Tibial nerve (tissue), 4 donors: ENCODE measurements around the gene MAD2L1. TPM values are rescaled to one million over a fixed set of nuclear protein-coding genes. Genes with fewer than 3 reads are reported as not detected.

Experiments
- DNase-seq, 2 donors: peaks; one replicate each; pipeline ENCODE4 v3.0.0-alpha.2; 2019; ENCODE audit warnings: low spot score in 2 of 2
- H3K27ac ChIP-seq, 4 donors: fragments of 200-600 bp; sonication (generic) in 3 of 4; one replicate each; pipeline ENCODE4 v1.5.1; 2017 to 2019; ENCODE audit warnings: mild to moderate bottlenecking in 1 of 4
- H3K27me3 ChIP-seq, 2 donors: fragments of 200-600 bp; sonication (generic) in 1 of 2; one replicate each; pipeline versions ENCODE4 v1.5.1 to v1.6.0; 2017 to 2019
- H3K36me3 ChIP-seq, 3 donors: fragments of 200-600 bp; sonication (generic); one replicate each; pipeline ENCODE4 v1.5.1; 2018 to 2019
- H3K4me1 ChIP-seq, 4 donors: fragments of 200-600 bp; sonication (generic) in 3 of 4; one replicate each; pipeline ENCODE4 v1.5.1; 2017 to 2019
- H3K4me3 ChIP-seq, 4 donors: fragments of 200-600 bp; sonication (generic) in 3 of 4; one replicate each; pipeline ENCODE4 v1.5.1; 2017 to 2019; ENCODE audit warnings: mild to moderate bottlenecking in 1 of 4, moderate library complexity in 1 of 4
- H3K9me3 ChIP-seq, 4 donors: fragments of 200-600 bp; sonication (generic) in 3 of 4; one replicate each; pipeline ENCODE4 v1.5.1; 2017 to 2019
- EP300 ChIP-seq, 2 donors: sonication (generic); formaldehyde crosslinking; IDR thresholded peaks; one replicate each; pipeline ENCODE4 v1.6.1; 2017; ENCODE audit warnings: antibody characterized with exemption in 2 of 2, mild to moderate bottlenecking in 1 of 2
- POLR2A ChIP-seq, 2 donors: fragments of 450-650 bp; IDR thresholded peaks; one replicate each; pipeline ENCODE4 v1.6.1; 2017; ENCODE audit warnings: antibody characterized with exemption in 2 of 2, mild to moderate bottlenecking in 2 of 2, moderate library complexity in 2 of 2
- WGBS, 2 donors: methylation state at CpG; one replicate each; pipeline ENCODE4 v1.1.5; 2018; 5-methylcytosine and 5-hydroxymethylcytosine counted together
- total RNA-seq, 4 donors: library from RNA; depleted of rRNA; stranded (reverse); fragments of >200 nt; gene quantifications; one replicate each; pipeline ENCODE4 v1.1.0, GENCODE V29; 2016
- TF ChIP-seq, protein P1 (sequence below), 5 experiments: fragments of 200-600 bp in 3 of 5; fragments of 450-650 bp in 2 of 5; sonication (generic) in 3 of 5; IDR thresholded peaks; one replicate each; pipeline ENCODE4 v1.5.1; 2016 to 2019; ENCODE audit warnings: antibody characterized with exemption in 5 of 5, mild to moderate bottlenecking in 3 of 5, moderate library complexity in 2 of 5

MAD2L1 gene
- 1 to 10 TPM in 2 of 4 donors, under 1 TPM in 2; 0.21 to 3.3 (median 1.4) TPM for total RNA-seq

DNA sequence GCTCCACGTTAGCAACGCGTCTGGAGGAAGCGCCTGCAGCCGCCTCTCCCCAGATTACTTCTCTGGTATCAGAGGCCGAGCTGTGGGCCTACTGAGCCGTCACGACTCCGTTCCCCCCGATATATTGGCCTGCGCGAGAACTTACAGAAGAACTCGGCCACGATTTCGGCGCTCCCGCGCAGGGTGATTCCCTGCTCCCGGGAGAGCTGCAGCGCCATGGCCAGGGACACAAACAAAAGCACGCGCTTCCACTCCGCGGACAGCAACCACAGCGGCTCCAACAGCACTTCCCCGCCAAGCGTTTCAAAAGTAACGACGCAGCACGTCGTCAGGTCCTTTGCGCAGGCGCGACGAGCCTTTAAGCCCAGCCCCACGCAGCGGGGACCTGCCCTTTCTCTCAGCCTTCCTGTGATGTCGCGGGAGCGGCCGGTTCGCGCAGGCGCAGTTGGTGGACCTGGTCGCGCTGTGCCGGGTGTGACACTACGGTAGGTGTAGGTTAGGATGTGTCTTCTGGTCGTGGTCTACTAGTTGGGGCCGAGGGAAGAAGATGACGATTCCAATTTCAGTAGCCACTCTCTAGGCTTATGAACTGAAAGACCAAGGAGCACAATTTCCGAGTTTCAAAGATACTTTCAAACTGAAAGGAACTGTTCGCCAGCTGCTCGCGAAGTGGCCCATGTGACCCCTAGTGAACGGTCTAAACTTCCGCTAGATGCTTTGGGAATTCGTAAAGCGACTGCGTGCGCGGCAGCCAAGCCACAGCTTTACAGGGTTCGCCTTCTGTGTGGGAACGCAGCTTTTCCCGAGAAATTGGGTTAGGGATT lies at the start of gene MAD2L1:
Gene MAD2L1 (minus strand): TSS at position 332 of the 824 bp plus-strand sequence. CDS start 114 bp downstream, at position 218.
- 0 to 1% methylated on average over 43 to 65 of the region's 65 CpGs for WGBS, 2 donors
- H3K4me1 ChIP-seq, result peaks cover 6 to 36% (median 9%) of the 10 kb centered on the region in 4 donors

DNA sequence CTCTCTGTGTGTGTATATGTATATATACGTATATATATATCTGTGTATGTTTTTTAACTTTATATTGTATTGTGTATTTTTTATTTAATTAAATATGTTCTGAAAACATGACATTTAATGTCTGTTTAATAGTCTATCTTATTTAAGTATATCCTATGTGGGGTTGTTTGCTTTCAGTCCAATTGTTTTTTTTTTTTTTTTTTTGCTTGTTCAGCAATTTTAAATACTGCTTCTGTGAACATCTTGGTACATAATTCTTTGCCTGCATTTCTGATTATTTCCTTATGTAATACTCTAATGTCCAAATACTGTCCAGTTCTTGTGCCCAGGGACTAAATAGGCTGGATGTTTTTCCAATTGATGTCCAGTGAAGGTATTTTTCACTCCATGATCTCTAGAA lies 45.1 kb upstream of the MAD2L1 start:
- Histone ChIP-seq H3K4me1 (no peaks in the 10 kb centered on the region), H3K4me3 (no peak overlapping the region), H3K36me3 (no peaks in the 10 kb centered on the region), H3K27me3 (no peaks in the 10 kb centered on the region), H3K9me3 (peaks cover 0 to 4% (median 0%) of the 10 kb centered on the region in 4 donors), H3K27ac (no peak overlapping the region)
- TF ChIP-seq POLR2A (IDR thresholded peaks at IDR 0.05), result no peak
- TF ChIP-seq, protein P1, sequence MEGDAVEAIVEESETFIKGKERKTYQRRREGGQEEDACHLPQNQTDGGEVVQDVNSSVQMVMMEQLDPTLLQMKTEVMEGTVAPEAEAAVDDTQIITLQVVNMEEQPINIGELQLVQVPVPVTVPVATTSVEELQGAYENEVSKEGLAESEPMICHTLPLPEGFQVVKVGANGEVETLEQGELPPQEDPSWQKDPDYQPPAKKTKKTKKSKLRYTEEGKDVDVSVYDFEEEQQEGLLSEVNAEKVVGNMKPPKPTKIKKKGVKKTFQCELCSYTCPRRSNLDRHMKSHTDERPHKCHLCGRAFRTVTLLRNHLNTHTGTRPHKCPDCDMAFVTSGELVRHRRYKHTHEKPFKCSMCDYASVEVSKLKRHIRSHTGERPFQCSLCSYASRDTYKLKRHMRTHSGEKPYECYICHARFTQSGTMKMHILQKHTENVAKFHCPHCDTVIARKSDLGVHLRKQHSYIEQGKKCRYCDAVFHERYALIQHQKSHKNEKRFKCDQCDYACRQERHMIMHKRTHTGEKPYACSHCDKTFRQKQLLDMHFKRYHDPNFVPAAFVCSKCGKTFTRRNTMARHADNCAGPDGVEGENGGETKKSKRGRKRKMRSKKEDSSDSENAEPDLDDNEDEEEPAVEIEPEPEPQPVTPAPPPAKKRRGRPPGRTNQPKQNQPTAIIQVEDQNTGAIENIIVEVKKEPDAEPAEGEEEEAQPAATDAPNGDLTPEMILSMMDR (IDR thresholded peaks at IDR 0.05), result no peak
- no peak for TF ChIP-seq EP300 (IDR thresholded peaks at IDR 0.05)
- 92 to 95% methylated on average over 1 of the region's 1 CpG for WGBS, 2 donors
- DNase-seq, result no peak

More for the DNA sequence above, at the start of gene MAD2L1:
- no peaks in the 10 kb centered on the region for H3K36me3 ChIP-seq
- no peaks in the 10 kb centered on the region for H3K9me3 ChIP-seq
- H3K27me3 ChIP-seq, result no peaks in the 10 kb centered on the region
- peak; percentile 95 for DNase-seq
- TF ChIP-seq POLR2A (IDR thresholded peaks at IDR 0.05) (peak; percentile 87 to 91), EP300 (IDR thresholded peaks at IDR 0.05) (peak; percentile 94 to 98)
- TF ChIP-seq, protein P1 (IDR thresholded peaks at IDR 0.05), result peak in 1 of 5 experiments; percentile 26
- H3K4me3 ChIP-seq, result peak within 1 kb of the TSS; percentile 56 to 84 (median 62)
- H3K27ac ChIP-seq, result peak within 1 kb of the TSS; percentile 92 to 97 (median 96)

- H3K4me1 ChIP-seq, result no peaks in the 10 kb centered on the region
- no peaks in the 10 kb centered on the region for H3K9me3 ChIP-seq
- DNase-seq, result no peak
- H3K4me3 ChIP-seq, result no peak overlapping the region
- no peaks in the 10 kb centered on the region for H3K27me3 ChIP-seq
- no peak overlapping the region for H3K27ac ChIP-seq
- no peaks in the 10 kb centered on the region for H3K36me3 ChIP-seq
- no peak for TF ChIP-seq EP300 (IDR thresholded peaks at IDR 0.05)
- no peak for TF ChIP-seq POLR2A (IDR thresholded peaks at IDR 0.05)
- TF ChIP-seq, protein P1 (IDR thresholded peaks at IDR 0.05), result no peak
Observed at GRCh38 chr4:120109406-120109805, 42.8 kb upstream of the MAD2L1 start.

- Histone ChIP-seq H3K9me3 (no peaks in the 10 kb centered on the region), H3K36me3 (no peaks in the 10 kb centered on the region), H3K27ac (no peak overlapping the region), H3K27me3 (no peaks in the 10 kb centered on the region), H3K4me1 (no peaks in the 10 kb centered on the region), H3K4me3 (no peak overlapping the region)
- 86 to 90% methylated on average over 1 of the region's 1 CpG for WGBS, 2 donors
- TF ChIP-seq, protein P1 (IDR thresholded peaks at IDR 0.05), result no peak
- no peak for TF ChIP-seq EP300 (IDR thresholded peaks at IDR 0.05)
- no peak for TF ChIP-seq POLR2A (IDR thresholded peaks at IDR 0.05)
- DNase-seq, result no peak
Observed at GRCh38 chr4:120105472-120105871, 38.8 kb upstream of the MAD2L1 start.
